ENCODE results near the gene CHODL. TPM values are rescaled to one million over a fixed set of nuclear protein-coding genes. Genes with fewer than 3 reads are reported as not detected.

CHODL gene, protein sequence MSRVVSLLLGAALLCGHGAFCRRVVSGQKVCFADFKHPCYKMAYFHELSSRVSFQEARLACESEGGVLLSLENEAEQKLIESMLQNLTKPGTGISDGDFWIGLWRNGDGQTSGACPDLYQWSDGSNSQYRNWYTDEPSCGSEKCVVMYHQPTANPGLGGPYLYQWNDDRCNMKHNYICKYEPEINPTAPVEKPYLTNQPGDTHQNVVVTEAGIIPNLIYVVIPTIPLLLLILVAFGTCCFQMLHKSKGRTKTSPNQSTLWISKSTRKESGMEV
- 0.05 TPM in 1 of 5 replicates, not detected in the others for total RNA-seq (2022; extraction: Qiagen RNA extraction)

DNA sequence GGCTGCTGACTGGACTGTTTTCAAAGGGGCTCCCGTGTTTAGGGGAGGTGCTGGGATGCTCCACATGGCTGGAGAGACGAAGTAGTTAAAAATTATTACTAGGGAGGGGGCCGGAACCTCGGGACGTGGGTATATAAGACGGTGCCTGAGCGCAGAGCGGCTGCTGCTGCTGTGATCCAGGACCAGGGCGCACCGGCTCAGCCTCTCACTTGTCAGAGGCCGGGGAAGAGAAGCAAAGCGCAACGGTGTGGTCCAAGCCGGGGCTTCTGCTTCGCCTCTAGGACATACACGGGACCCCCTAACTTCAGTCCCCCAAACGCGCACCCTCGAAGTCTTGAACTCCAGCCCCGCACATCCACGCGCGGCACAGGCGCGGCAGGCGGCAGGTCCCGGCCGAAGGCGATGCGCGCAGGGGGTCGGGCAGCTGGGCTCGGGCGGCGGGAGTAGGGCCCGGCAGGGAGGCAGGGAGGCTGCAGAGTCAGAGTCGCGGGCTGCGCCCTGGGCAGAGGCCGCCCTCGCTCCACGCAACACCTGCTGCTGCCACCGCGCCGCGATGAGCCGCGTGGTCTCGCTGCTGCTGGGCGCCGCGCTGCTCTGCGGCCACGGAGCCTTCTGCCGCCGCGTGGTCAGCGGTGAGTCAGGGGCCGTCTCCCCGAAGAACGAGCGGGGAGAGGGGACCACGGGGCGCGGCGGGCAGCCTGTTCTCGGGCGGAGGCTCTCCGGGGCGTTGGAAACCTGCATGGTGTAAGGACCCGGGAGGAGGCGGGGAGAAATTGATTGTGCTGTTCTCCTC lies at the start of gene CHODL:
CHODL (plus strand) TSS at position 163 of the 793 bp plus-strand sequence; CDS start at position 554, 391 bp downstream.

Other genes starting within 250 kb of the CHODL start
- not detected in 5 replicates for gene TMPRSS15, start 159.0 kb downstream of the CHODL start, total RNA-seq (2022; extraction: Qiagen RNA extraction)

Data from A549 treated with CORT108297 at 1 μM for 4 hours (cell line).